Measurements from ENCODE around the gene SLC22A14. TPM values are rescaled to one million over a fixed set of nuclear protein-coding genes. Genes with fewer than 3 reads are reported as not detected.

SLC22A14 gene
- total and polyA plus RNA-seq, 2 donors (not counting 3 experiments of a cell fraction or from before 2014, with no cell fraction given), result not detected

DNA sequence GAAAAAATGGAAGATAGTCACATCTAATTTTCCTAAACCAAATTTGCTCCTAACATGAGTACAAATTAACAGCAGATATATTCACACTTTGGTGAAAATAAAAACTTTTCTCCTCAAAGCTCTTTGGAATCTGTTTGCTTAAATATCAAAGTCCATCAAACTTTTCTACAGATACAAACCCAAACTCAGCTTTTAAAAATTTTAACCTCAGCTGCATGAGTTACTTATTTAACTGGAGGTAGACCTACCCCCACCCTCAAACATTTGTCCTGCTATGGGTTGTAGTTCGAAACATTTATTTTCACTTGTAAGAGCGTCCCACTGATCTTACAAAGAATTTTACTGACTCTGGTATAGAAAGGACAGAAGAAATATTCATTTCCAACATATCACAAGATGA lies 55.6 kb downstream of the SLC22A14 start:
- intact Hi-C loops (cut with micrococcal nuclease), result loop anchor here (5.0 kb wide), 1 partner anchor 570 kb away; no protein-coding TSS in a partner anchor
- peaks cover 8 to 11% of the 10 kb centered on the region in 2 experiments for H3K27me3 ChIP-seq (ENCODE audit: control insufficient read depth in 2 of 2, insufficient read depth in 2 of 2, low read length in 2 of 2)

More for the DNA sequence above, 55.6 kb downstream of the SLC22A14 start:
- no peak overlapping the region for H3K9ac ChIP-seq (replicated peaks; ENCODE audit: extremely low read depth, insufficient read depth, low read length)
- dilution Hi-C loops (cut with MboI; ENCODE audit: extremely low pct_ligation_motif_present, low sequenced_read_pairs), result no loop called here
- ChIA-PET CTCF (interaction anchor here (1.5 kb wide), 1 partner anchor 8 kb away, joined by 8 read pairs; the partner anchor contains the start of gene XYLB), POLR2A (no interaction called here)
- H3K9me1 ChIP-seq (replicated peaks; ENCODE audit: control insufficient read depth, extremely low read depth, insufficient read depth, low read length), result no peaks in the 10 kb centered on the region
- no TSS peak for BruUV-seq (replicated peaks)
- DNase-seq (ENCODE audit: low read depth, low spot score), result no peak
- TF ChIP-seq FOS (IDR thresholded peaks at IDR 0.05; ENCODE audit: borderline replicate concordance, insufficient read depth, low read length), result no peak
- TF ChIP-seq GATA2 (IDR thresholded peaks at IDR 0.05; ENCODE audit: insufficient read depth, insufficient read length, low read depth, low read length), result no peak
- TF ChIP-seq POLR2A (IDR thresholded peaks at IDR 0.05; ENCODE audit: low read depth, low read length), result no peak
- TF ChIP-seq POLR2AphosphoS5 (IDR thresholded peaks at IDR 0.05; ENCODE audit: insufficient read depth, low read depth, low read length), result no peak
- TF ChIP-seq, protein P1, sequence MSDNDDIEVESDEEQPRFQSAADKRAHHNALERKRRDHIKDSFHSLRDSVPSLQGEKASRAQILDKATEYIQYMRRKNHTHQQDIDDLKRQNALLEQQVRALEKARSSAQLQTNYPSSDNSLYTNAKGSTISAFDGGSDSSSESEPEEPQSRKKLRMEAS (IDR thresholded peaks at IDR 0.05; ENCODE audit: insufficient read depth, insufficient read length), result no peak
- TF ChIP-seq MYC (IDR thresholded peaks at IDR 0.05; ENCODE audit: low read depth, low read length), result no peak
- no peak for TF ChIP-seq EZH2 (IDR thresholded peaks at IDR 0.05; ENCODE audit: borderline replicate concordance, low read depth, low read length, severe bottlenecking)
- TF ChIP-seq, protein P2, sequence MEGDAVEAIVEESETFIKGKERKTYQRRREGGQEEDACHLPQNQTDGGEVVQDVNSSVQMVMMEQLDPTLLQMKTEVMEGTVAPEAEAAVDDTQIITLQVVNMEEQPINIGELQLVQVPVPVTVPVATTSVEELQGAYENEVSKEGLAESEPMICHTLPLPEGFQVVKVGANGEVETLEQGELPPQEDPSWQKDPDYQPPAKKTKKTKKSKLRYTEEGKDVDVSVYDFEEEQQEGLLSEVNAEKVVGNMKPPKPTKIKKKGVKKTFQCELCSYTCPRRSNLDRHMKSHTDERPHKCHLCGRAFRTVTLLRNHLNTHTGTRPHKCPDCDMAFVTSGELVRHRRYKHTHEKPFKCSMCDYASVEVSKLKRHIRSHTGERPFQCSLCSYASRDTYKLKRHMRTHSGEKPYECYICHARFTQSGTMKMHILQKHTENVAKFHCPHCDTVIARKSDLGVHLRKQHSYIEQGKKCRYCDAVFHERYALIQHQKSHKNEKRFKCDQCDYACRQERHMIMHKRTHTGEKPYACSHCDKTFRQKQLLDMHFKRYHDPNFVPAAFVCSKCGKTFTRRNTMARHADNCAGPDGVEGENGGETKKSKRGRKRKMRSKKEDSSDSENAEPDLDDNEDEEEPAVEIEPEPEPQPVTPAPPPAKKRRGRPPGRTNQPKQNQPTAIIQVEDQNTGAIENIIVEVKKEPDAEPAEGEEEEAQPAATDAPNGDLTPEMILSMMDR (IDR thresholded peaks at IDR 0.05; ENCODE audit: extremely low read depth in 1 of 2, insufficient read depth in 1 of 2, low read depth in 1 of 2, low read length in 2 of 2), result no peak
- TF ChIP-seq JUN (IDR thresholded peaks at IDR 0.05; ENCODE audit: borderline replicate concordance, insufficient read depth, insufficient read length, low read depth), result no peak
- no peaks in the 10 kb centered on the region for H3K79me2 ChIP-seq (ENCODE audit: control insufficient read depth, insufficient read depth, low read length)
- no peak overlapping the region for H3K4me2 ChIP-seq (ENCODE audit: insufficient read depth, low read length)
- H2AFZ ChIP-seq (ENCODE audit: low read depth, low read length), result no peak overlapping the region
- no peak for FAIRE-seq
- H3K27ac ChIP-seq (ENCODE audit: insufficient read depth, low read depth, low read length), result no peak overlapping the region
- H3K36me3 ChIP-seq (ENCODE audit: control insufficient read depth in 2 of 2, extremely low read depth in 1 of 2, insufficient read depth in 2 of 2, low read length in 2 of 2), result no peaks in the 10 kb centered on the region
- no peaks in the 10 kb centered on the region for H3K9me3 ChIP-seq (replicated peaks; ENCODE audit: control insufficient read depth, insufficient read depth, low read length)
- H4K20me1 ChIP-seq (replicated peaks; ENCODE audit: control insufficient read depth, extremely low read depth, insufficient read depth, low read length), result no peaks in the 10 kb centered on the region
- no peaks in the 10 kb centered on the region for H3K4me1 ChIP-seq (ENCODE audit: control insufficient read depth, extremely low read depth, insufficient read depth, low read length)
- H3K4me3 ChIP-seq (replicated peaks in 1 of 3; ENCODE audit: insufficient read depth in 1 of 3, low read depth in 1 of 3, low read length in 3 of 3), result no peak overlapping the region

Data from endothelial cell of umbilical vein (primary cell).